Measurements from ENCODE around the gene PXDN. TPM values are rescaled to one million over a fixed set of nuclear protein-coding genes. Genes with fewer than 3 reads are reported as not detected.
"Not testable (repeated sequence)": the region's sequence is repeated elsewhere in the genome, so short reads cannot be mapped to it uniquely, and the experiment has no call there.

The PXDN gene
- total and polyA plus RNA-seq, 4 donors = 42.8 to 69.7 (median 59.7) TPM

GRCh38 chr2:1726558-1726957 is 17.8 kb downstream of the PXDN start:
- Histone ChIP-seq H3K4me3 (ENCODE audit: low read depth, low read length) (no peak overlapping the region), H3K27me3 (ENCODE audit: control insufficient read depth, insufficient read depth, low read length) (no peaks in the 10 kb centered on the region), H3K9me3 (ENCODE audit: control insufficient read depth, insufficient read depth, low read length) (no peaks in the 10 kb centered on the region), H3K36me3 (ENCODE audit: control insufficient read depth, insufficient read depth, low read length) (no peaks in the 10 kb centered on the region), H3K4me1 (ENCODE audit: control insufficient read depth, insufficient read depth, low read length) (peaks cover 39% of the 10 kb centered on the region), H3K27ac (ENCODE audit: low read depth, low read length) (no peak overlapping the region)
- DNase-seq (ENCODE audit: low read depth in 4 of 6, low spot score in 6 of 6) = no peak
- WGBS (ENCODE audit: insufficient coverage) = no CpG with 5 or more reads among the region's 3 CpGs

DNA sequence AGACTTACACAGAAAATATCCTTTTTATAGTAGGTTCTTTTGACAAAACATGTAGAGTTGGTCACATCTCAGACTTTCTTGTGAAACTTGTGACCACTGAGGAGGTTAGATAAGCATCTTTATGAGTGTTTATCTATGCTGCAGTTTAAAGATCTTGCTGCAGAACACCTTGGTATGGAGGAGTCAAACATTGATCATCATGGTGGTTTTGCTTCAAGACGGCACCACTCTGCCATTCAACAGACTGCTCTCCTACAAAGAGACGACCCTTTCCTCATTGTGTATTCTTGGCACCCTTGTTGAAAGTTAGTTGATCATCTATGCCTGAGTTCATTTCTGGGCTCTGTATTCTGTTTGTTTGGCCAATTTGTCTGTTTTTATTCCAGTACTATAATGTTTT is 20.0 kb downstream of the PXDN start:
- H3K9me3 ChIP-seq (ENCODE audit: control insufficient read depth, insufficient read depth, low read length); H3K27me3 ChIP-seq (ENCODE audit: control insufficient read depth, insufficient read depth, low read length); H3K36me3 ChIP-seq (ENCODE audit: control insufficient read depth, insufficient read depth, low read length); DNase-seq (ENCODE audit: low read depth in 4 of 6, low spot score in 6 of 6); H3K27ac ChIP-seq (ENCODE audit: low read depth, low read length); H3K4me3 ChIP-seq (ENCODE audit: low read depth, low read length): not testable (repeated sequence)
- H3K4me1 ChIP-seq (ENCODE audit: control insufficient read depth, insufficient read depth, low read length) = peaks cover 38% of the 10 kb centered on the region
- no CpG with 5 or more reads among the region's 2 CpGs for WGBS (ENCODE audit: insufficient coverage)

DNA sequence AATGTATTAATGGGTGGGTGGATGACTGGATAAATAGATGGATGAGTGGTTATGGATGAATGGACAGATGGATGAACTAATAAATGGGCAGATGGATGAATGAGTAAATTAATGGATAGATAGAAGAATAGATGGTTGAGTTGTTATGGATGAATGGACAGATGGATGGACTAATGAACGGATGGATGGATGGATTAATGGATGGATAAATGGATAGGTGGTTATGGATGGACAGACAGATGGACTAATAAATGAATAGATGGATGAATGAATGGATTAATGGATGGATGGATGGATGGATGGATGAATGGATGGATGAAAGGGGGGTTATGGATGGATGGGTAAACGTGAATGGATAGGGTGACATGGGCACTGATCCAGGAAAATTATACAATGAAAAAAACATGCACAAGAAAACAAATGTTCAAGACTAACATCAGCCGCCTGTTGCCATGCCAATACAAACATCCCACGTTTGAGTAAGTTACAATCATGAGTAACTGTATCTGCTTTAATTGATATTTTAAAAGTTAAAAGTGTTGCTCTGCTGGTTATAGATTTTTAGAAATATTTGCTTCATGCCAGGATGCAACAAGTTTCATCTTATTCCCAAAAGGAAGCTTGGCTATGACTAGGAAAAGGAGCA is 20.8 kb downstream of the PXDN start:
- Histone ChIP-seq H3K4me3 (ENCODE audit: low read depth, low read length) (no peak overlapping the region), H3K27ac (ENCODE audit: low read depth, low read length) (no peak overlapping the region), H3K27me3 (ENCODE audit: control insufficient read depth, insufficient read depth, low read length) (no peaks in the 10 kb centered on the region), H3K4me1 (ENCODE audit: control insufficient read depth, insufficient read depth, low read length) (peaks cover 29% of the 10 kb centered on the region), H3K9me3 (ENCODE audit: control insufficient read depth, insufficient read depth, low read length) (no peaks in the 10 kb centered on the region), H3K36me3 (ENCODE audit: control insufficient read depth, insufficient read depth, low read length) (peaks cover 9% of the 10 kb centered on the region)
- WGBS (ENCODE audit: insufficient coverage) = 95% methylated on average over 1 of the region's 4 CpGs
- no peak for DNase-seq (ENCODE audit: low read depth in 4 of 6, low spot score in 6 of 6)

DNA sequence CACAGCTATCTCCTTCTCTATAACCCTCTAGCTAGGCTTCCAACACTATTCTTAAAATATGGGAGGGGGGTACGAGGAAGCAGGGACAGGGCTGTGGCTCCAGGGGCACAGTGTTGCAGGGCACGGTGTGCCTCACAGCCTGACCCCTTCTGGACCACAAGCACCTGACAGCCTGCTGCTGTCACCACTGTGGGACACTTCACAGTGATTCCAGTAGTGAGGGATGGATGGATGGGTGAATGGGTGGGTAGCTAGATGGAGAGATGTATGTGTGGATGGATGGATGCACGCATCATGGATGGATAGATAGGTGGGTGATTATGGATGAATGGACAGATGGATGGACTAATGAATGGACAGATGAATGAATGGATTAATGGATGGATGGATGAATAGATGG is 21.6 kb downstream of the PXDN start:
- peaks cover 24% of the 10 kb centered on the region for H3K4me1 ChIP-seq (ENCODE audit: control insufficient read depth, insufficient read depth, low read length)
- no peak overlapping the region for H3K27ac ChIP-seq (ENCODE audit: low read depth, low read length)
- DNase-seq (ENCODE audit: low read depth in 4 of 6, low spot score in 6 of 6) = no peak
- WGBS (ENCODE audit: insufficient coverage) = 100% methylated on average over 2 of the region's 3 CpGs
- peaks cover 11% of the 10 kb centered on the region for H3K36me3 ChIP-seq (ENCODE audit: control insufficient read depth, insufficient read depth, low read length)
- H3K4me3 ChIP-seq (ENCODE audit: low read depth, low read length) = no peak overlapping the region
- no peaks in the 10 kb centered on the region for H3K9me3 ChIP-seq (ENCODE audit: control insufficient read depth, insufficient read depth, low read length)
- no peaks in the 10 kb centered on the region for H3K27me3 ChIP-seq (ENCODE audit: control insufficient read depth, insufficient read depth, low read length)

DNA sequence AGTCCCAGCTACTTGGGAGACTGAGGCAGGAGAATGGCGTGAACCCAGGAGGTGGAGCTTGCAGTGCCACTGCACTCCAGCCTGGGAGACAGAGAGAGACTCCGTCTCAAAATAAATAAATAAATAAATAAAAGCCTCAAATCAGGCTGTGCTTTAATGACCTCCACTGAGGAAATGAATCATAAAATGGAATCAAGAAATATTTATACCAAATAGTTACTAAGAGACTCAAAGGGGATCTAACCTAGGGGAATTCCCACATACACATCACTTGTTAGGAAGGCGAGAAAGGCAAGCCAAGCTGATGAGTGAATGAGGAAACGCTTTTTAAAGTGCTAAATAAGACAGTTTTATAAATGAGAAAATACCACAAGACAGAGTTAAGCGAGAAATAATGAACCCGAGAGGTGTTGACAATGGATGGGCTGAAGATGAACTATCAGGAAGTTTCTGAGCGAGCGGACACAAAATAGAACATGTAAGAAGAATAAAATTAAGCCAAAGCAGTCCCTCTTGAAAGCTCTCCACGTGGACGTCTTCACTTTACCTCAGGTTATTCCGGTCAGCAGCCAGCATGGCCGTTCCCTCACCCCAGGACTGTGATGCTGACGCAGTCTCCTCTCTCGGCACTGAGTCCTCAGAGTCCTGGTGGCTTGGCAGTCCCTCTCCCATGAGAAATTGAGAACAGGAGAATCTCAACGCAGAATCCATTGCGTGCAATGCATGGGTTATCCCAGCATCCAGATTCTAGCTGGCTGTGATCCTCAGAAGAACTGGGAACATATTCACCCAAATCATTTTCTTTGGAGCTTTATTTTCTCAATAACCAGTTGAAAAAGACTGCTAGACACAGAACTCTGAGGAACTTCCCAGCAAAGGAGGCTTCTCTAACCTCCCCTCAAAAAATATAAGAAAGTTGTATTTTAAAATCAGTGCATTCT is 22.3 kb downstream of the PXDN start:
- H3K36me3 ChIP-seq (ENCODE audit: control insufficient read depth, insufficient read depth, low read length) = peaks cover 11% of the 10 kb centered on the region
- H3K4me3 ChIP-seq (ENCODE audit: low read depth, low read length) = no peak overlapping the region
- no peak overlapping the region for H3K27ac ChIP-seq (ENCODE audit: low read depth, low read length)
- H3K4me1 ChIP-seq (ENCODE audit: control insufficient read depth, insufficient read depth, low read length) = peaks cover 23% of the 10 kb centered on the region
- H3K27me3 ChIP-seq (ENCODE audit: control insufficient read depth, insufficient read depth, low read length) = no peaks in the 10 kb centered on the region
- DNase-seq (ENCODE audit: low read depth in 4 of 6, low spot score in 6 of 6) = peak in 1 of 6 donors; percentile 53
- WGBS (ENCODE audit: insufficient coverage) = 86% methylated on average over 9 of the region's 16 CpGs
- no peaks in the 10 kb centered on the region for H3K9me3 ChIP-seq (ENCODE audit: control insufficient read depth, insufficient read depth, low read length)

DNA sequence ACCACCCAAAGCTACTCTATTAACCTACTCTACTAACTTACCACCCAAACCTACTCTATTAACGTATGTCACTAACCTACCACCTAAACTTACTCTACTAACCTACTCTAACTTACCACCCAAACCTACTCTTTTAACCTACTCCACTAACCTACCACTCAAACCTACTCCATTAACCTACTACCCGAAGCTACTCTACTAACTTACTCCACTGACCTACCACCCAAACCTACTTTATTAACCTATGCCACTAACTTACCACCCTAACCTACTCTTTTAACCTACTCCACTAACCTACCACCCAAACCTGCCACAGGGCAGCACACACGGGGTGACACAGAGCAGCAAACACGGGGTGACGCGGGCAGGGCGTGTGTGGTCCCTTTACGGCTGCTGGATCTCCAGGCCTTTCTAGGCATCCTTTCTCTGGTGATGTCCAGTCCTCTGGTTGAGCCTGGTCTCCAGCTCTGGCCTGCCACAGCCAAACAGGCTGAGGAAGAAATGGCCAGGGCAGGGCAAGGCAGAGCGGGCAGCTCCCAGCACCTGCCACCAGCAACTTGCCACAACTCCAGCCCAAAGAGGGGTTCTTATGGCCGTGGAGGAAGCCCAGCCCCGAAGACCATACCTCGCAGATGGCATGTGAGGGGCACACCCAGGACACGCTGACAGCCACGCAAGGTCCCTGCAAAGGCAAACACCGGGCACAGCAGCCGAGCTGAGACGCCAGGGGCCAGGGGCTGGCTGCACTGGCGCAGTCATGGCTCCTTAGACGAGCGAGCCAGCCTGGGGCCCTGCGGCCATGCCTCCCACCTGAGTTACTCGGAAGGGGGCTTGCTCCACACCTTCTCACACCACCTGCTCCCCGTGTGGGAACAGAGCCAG is 25.7 kb downstream of the PXDN start:
- peaks cover 56% of the 10 kb centered on the region for H3K4me1 ChIP-seq (ENCODE audit: control insufficient read depth, insufficient read depth, low read length)
- whole genome bisulfite sequencing (ENCODE audit: insufficient coverage) = 93% methylated on average over 23 of the region's 23 CpGs

GRCh38 chr2:1717113-1717512 is 27.2 kb downstream of the PXDN start:
- Histone ChIP-seq H3K4me1 (ENCODE audit: control insufficient read depth, insufficient read depth, low read length) (peaks cover 63% of the 10 kb centered on the region), H3K27ac (ENCODE audit: low read depth, low read length) (peak overlapping the region; percentile 37)
- peak in 2 of 6 donors; percentile 49 to 67 for DNase-seq (ENCODE audit: low read depth in 4 of 6, low spot score in 6 of 6)

More for the DNA sequence above, 25.7 kb downstream of the PXDN start:
- Histone ChIP-seq H3K27me3 (ENCODE audit: control insufficient read depth, insufficient read depth, low read length) (no peaks in the 10 kb centered on the region), H3K9me3 (ENCODE audit: control insufficient read depth, insufficient read depth, low read length) (no peaks in the 10 kb centered on the region), H3K27ac (ENCODE audit: low read depth, low read length) (no peak overlapping the region), H3K36me3 (ENCODE audit: control insufficient read depth, insufficient read depth, low read length) (peaks cover 13% of the 10 kb centered on the region), H3K4me3 (ENCODE audit: low read depth, low read length) (no peak overlapping the region)
- no peak for DNase-seq (ENCODE audit: low read depth in 4 of 6, low spot score in 6 of 6)

DNA sequence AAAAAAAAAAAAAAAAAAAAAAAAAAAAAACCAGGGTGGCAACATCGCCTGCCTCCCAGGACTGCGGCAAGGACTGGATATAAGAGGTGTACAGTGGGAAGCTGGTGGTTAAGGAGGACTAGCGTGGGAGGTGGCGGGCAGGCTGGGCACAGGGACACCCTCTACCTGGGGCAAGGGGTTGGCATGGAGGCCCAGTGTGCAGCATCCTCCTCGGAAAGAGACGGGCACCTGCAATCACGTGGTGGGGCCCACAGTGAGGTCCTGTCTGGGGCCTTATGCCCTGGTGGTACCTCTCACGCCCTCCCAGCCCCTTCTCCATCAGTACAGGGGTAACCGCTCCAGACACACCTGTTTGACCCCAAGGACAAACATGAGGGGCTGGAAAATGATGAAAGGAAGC is 27.9 kb downstream of the PXDN start:
- Histone ChIP-seq H3K4me3 (ENCODE audit: low read depth, low read length) (no peak overlapping the region), H3K36me3 (ENCODE audit: control insufficient read depth, insufficient read depth, low read length) (peaks cover 16% of the 10 kb centered on the region), H3K9me3 (ENCODE audit: control insufficient read depth, insufficient read depth, low read length) (no peaks in the 10 kb centered on the region), H3K4me1 (ENCODE audit: control insufficient read depth, insufficient read depth, low read length) (peaks cover 59% of the 10 kb centered on the region), H3K27me3 (ENCODE audit: control insufficient read depth, insufficient read depth, low read length) (no peaks in the 10 kb centered on the region), H3K27ac (ENCODE audit: low read depth, low read length) (no peak overlapping the region)
- 85% methylated on average over 8 of the region's 9 CpGs for WGBS (ENCODE audit: insufficient coverage)
- no peak for DNase-seq (ENCODE audit: low read depth in 4 of 6, low spot score in 6 of 6)

More at GRCh38 chr2:1717113-1717512, 27.2 kb downstream of the PXDN start:
- 34% methylated on average over 5 of the region's 9 CpGs for WGBS (ENCODE audit: insufficient coverage)
- Histone ChIP-seq H3K27me3 (ENCODE audit: control insufficient read depth, insufficient read depth, low read length) (no peaks in the 10 kb centered on the region), H3K9me3 (ENCODE audit: control insufficient read depth, insufficient read depth, low read length) (no peaks in the 10 kb centered on the region), H3K4me3 (ENCODE audit: low read depth, low read length) (no peak overlapping the region), H3K36me3 (ENCODE audit: control insufficient read depth, insufficient read depth, low read length) (peaks cover 16% of the 10 kb centered on the region)

GRCh38 chr2:1716014-1716305 is 28.4 kb downstream of the PXDN start:
- not testable (repeated sequence) for DNase-seq (ENCODE audit: low read depth in 4 of 6, low spot score in 6 of 6); H3K27me3 ChIP-seq (ENCODE audit: control insufficient read depth, insufficient read depth, low read length); H3K4me3 ChIP-seq (ENCODE audit: low read depth, low read length); H3K27ac ChIP-seq (ENCODE audit: low read depth, low read length); H3K9me3 ChIP-seq (ENCODE audit: control insufficient read depth, insufficient read depth, low read length)
- 48% methylated on average over 2 of the region's 2 CpGs for WGBS (ENCODE audit: insufficient coverage)
- Histone ChIP-seq H3K36me3 (ENCODE audit: control insufficient read depth, insufficient read depth, low read length) (peaks cover 16% of the 10 kb centered on the region), H3K4me1 (ENCODE audit: control insufficient read depth, insufficient read depth, low read length) (peaks cover 54% of the 10 kb centered on the region)

Measured in spinal cord (tissue), 10 donors.